IMR-90 (cell line): Measurements from ENCODE around the gene SMIM44.

Experiments used
- CEBPB ChIP-seq: IDR thresholded peaks from 2 replicates; pipeline ENCODE4 v1.6.1; 2012; ENCODE audit warnings: low read depth, low read length, improper control_type of control experiment
- CHD1 ChIP-seq: IDR thresholded peaks from 2 replicates; pipeline ENCODE4 v1.6.1; 2012; ENCODE audit warnings: low read depth, low read length, improper control_type of control experiment
- ELK1 ChIP-seq: fragments of 150-350 bp; IDR thresholded peaks from 2 replicates; pipeline ENCODE4 v1.6.1; 2016; ENCODE audit warnings: low read depth, mild to moderate bottlenecking, low read length, moderate library complexity, borderline replicate concordance
- FOS ChIP-seq: fragments of 150-350 bp; IDR thresholded peaks from 2 replicates; pipeline ENCODE4 v1.6.1; 2016; ENCODE audit warnings: low read depth, low read length
- MAZ ChIP-seq: IDR thresholded peaks from 2 replicates; pipeline ENCODE4 v1.6.1; 2012; ENCODE audit warnings: low read depth, mild to moderate bottlenecking, low read length, improper control_type of control experiment, moderate library complexity, borderline replicate concordance
- MXI1 ChIP-seq: IDR thresholded peaks from 2 replicates; pipeline ENCODE4 v1.6.1; 2012; ENCODE audit warnings: low read depth, mild to moderate bottlenecking, low read length, moderate library complexity, borderline replicate concordance
- POLR2A ChIP-seq: IDR thresholded peaks from 2 replicates; pipeline ENCODE4 v1.6.1; 2012; ENCODE audit warnings: mild to moderate bottlenecking, low read depth, low read length
- RAD21 ChIP-seq: IDR thresholded peaks from 2 replicates; pipeline ENCODE4 v1.6.1; 2012; ENCODE audit warnings: low read length, improper control_type of control experiment
- RCOR1 ChIP-seq: IDR thresholded peaks from 2 replicates; pipeline ENCODE4 v1.6.1; 2012; ENCODE audit warnings: mild to moderate bottlenecking, low read length, improper control_type of control experiment; ENCODE audit not compliant: insufficient replicate concordance
- SMC3 ChIP-seq: fragments of 150-350 bp; IDR thresholded peaks from 2 replicates; pipeline ENCODE4 v1.6.1; 2016; ENCODE audit warnings: low read depth, mild to moderate bottlenecking, antibody characterized with exemption, low read length, moderate library complexity
- TF ChIP-seq, protein P1 (sequence below): fragments of 150-350 bp; IDR thresholded peaks from 2 replicates; pipeline ENCODE4 v1.6.1; 2017; ENCODE audit warnings: mild to moderate bottlenecking, antibody characterized with exemption, low read length, low read depth
- TF ChIP-seq, protein P2 (sequence below): conservative IDR thresholded peaks from 2 replicates; pipeline ENCODE4 v1.5.1; 2012; ENCODE audit warnings: mild to moderate bottlenecking, low read depth, low read length, improper control_type of control experiment

DNA sequence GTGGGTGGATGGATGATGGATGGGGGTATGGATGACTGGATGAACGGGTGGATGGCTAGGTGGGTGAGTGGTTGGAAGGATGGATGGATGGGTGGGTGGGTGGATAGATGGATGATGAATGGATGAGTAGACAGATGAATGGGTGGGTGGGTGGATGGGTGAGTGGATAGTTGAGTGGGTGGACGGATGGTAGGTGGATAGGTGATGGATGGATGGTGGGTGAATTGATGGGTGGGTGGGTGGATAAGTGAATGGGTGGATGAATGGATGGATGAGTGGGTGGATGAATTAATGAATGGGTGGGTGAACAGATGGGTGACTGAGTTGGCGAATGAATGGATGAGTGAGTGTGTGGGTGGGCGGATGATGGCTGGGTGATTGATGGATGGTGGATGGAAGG, 7.8 kb downstream of the SMIM44 start:
- TF ChIP-seq POLR2A = no peak
- TF ChIP-seq, protein P1, sequence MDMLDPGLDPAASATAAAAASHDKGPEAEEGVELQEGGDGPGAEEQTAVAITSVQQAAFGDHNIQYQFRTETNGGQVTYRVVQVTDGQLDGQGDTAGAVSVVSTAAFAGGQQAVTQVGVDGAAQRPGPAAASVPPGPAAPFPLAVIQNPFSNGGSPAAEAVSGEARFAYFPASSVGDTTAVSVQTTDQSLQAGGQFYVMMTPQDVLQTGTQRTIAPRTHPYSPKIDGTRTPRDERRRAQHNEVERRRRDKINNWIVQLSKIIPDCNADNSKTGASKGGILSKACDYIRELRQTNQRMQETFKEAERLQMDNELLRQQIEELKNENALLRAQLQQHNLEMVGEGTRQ = no peak
- TF ChIP-seq, protein P2, sequence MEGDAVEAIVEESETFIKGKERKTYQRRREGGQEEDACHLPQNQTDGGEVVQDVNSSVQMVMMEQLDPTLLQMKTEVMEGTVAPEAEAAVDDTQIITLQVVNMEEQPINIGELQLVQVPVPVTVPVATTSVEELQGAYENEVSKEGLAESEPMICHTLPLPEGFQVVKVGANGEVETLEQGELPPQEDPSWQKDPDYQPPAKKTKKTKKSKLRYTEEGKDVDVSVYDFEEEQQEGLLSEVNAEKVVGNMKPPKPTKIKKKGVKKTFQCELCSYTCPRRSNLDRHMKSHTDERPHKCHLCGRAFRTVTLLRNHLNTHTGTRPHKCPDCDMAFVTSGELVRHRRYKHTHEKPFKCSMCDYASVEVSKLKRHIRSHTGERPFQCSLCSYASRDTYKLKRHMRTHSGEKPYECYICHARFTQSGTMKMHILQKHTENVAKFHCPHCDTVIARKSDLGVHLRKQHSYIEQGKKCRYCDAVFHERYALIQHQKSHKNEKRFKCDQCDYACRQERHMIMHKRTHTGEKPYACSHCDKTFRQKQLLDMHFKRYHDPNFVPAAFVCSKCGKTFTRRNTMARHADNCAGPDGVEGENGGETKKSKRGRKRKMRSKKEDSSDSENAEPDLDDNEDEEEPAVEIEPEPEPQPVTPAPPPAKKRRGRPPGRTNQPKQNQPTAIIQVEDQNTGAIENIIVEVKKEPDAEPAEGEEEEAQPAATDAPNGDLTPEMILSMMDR = no peak
- no peak for TF ChIP-seq MXI1
- TF ChIP-seq RAD21 = no peak
- TF ChIP-seq SMC3 = no peak
- TF ChIP-seq CHD1 = no peak
- TF ChIP-seq ELK1 = no peak
- TF ChIP-seq FOS = no peak
- TF ChIP-seq MAZ = no peak
- no peak for TF ChIP-seq CEBPB
- TF ChIP-seq RCOR1 = no peak
